HG02970 (cell line): ENCODE results near the gene BFSP2.

Experiments used
- ATAC-seq: cut with Tn5 transposase; IDR thresholded peaks from one replicate; pipeline ENCODE4 v1.9.1; 2021; ENCODE audit warnings: mild to moderate bottlenecking, moderate library complexity, moderate number of reproducible peaks; ENCODE audit not compliant: unreplicated experiment, low FRiP score

The BFSP2 gene, protein sequence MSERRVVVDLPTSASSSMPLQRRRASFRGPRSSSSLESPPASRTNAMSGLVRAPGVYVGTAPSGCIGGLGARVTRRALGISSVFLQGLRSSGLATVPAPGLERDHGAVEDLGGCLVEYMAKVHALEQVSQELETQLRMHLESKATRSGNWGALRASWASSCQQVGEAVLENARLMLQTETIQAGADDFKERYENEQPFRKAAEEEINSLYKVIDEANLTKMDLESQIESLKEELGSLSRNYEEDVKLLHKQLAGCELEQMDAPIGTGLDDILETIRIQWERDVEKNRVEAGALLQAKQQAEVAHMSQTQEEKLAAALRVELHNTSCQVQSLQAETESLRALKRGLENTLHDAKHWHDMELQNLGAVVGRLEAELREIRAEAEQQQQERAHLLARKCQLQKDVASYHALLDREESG

GRCh38 chr3:133400006-133400515, at the start of gene BFSP2:
Gene BFSP2 (plus strand): TSS chr3:133400056. CDS start chr3:133400084, 28 bp downstream.
- no peak for ATAC-seq

DNA sequence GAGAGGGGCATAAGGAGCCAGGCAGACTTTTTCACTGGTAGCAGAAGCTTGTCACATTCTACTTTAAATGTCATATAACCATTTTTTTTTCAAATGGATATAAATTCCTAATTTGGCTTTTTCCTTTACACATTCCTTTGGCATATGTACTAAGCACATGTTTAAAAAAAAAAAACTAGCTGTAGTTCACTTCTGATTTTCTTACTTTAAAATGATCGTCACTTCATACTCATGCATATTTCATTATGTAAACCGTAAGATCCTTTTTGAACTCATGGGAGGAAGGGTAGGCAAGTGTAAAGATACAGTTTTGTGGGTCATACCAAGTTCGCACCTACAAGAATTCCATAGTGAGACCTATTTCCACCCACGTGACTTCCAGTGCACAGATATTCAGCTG, 45.1 kb upstream of the BFSP2 start:
- no peak for ATAC-seq

- ATAC-seq: no peak
Measured at GRCh38 chr3:133360476-133360875, 39.4 kb upstream of the BFSP2 start.

DNA sequence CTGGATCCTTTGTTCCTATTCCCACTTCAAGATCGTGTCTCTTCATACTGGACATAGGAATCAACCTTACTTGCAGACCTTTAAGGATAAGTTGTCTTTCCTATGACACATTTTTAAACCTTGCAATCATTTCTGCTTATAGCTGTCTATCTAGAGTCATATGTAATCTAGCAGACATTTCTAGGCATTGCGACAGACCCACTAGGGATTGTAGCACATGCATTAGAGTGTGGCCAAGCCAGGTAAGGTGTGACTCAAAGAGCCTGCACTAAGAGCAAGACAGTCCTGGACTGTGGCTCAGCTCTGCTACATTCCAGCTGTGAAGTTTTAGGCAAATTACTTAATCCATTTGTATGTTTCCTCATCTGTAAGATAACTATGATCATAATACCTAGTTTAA, 38.8 kb upstream of the BFSP2 start:
- no peak for ATAC-seq

DNA sequence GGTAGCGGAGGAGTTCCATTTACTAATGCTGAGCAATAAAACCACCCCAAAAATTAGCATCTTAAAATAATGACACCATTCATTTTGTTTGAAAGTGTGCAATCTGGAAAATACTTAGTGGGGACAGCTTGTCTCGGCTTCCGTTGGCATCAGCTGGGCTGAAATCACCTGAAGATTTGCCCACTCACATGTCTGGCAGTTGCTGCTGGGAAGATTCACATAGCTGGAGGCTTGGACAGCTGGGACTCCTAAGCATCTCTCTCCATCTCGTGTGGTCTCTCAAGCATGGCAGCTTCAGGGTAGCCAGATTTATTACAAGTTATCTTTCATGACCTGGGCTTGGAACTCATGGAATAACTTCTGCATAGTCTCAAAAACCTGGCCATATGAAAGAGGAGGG, 38.4 kb upstream of the BFSP2 start:
- ATAC-seq: no peak

DNA sequence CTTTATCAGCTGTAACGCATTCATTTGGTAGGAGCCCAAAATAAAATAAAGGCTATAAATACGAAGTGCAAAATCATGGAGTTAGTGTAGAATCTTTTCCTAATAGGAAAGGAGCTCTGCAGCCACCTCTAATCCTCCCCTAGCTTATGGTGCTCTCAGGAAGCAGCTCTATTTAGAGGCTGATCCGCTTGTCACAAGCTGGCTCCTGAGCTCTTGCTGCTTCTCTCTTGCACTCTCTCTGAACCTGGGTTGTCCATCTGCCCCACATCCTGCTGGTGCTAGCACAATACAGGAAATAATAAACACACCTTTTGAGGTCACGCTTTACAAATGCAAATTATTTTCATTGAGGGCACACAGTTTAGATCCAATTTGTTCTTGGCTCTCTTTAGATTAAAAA, 37.3 kb upstream of the BFSP2 start:
- ATAC-seq: no peak

DNA sequence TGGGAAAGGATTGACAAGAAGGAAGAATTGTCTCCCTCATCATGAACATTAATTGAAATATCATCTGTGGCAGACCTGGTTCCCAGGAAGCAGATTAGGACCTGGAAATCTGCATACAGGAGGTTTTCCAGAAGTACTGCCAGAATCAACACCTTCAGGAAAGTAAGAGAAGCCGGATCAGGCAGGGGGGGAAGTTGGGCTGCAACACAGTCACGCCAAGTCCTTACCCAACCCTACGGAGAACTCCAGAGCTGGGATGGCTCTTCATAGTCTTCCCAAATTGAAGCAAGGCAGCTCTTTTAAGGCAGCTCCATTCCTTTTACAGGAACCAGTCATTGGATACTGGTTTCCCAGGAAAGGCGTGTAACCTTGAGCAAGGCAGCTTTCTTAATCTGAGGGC, 35.2 kb upstream of the BFSP2 start:
- no peak for ATAC-seq

GRCh38 chr3:133366921-133367320, 32.9 kb upstream of the BFSP2 start:
- ATAC-seq: no peak

GRCh38 chr3:133367403-133367802, 32.5 kb upstream of the BFSP2 start:
- no peak for ATAC-seq

DNA sequence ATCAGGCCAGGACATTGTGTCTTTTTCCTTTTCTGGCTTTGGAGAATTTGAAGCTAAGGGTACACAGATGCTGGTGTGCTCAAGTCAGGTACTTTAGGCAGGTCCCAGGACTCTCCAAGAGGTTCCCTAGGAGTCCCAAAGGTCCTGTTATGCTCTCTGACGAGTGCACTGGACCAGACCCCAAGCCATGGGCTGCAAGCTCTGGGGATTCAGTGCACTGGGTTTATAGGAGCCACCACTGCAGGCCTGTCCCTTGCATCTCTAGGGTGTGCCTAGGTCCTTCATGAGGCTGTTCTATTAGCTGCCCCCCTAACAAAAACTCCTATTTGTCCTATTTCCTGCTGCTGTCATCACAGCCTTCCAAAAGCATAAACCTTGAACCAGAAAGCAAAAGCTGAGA, 31.9 kb upstream of the BFSP2 start:
- no peak for ATAC-seq

DNA sequence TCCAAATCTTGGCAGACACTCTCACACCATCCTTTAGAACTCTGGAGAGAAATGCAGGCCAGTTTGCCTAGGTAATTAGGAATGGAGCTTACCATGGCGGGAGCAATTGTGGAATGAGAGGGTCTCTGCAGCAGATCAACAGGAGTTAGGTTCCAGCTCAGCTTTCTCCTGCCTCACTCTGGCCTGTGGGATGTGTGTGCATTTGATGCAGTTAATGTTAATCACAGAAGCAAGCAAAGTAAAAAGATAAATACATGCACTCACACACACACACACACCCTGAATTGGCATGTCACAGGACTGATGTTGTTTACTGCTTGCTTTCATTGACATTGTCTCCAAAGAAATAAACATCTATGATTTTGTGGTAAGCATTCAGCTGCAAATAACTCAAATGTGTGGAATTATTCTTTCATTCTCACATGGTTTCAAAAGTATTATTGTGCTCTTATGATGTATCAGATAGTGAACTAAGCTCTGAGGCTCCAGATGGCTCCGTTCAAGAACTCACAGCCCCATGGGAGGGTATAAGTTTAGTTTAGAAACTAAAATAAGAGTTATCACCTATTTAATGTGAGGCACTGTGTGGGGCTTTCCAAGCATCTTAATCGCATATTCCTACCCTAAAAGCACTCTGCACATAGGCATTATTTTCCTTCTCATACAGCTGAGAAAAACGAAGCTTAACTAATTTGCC, 31.3 kb upstream of the BFSP2 start:
- no peak for ATAC-seq

DNA sequence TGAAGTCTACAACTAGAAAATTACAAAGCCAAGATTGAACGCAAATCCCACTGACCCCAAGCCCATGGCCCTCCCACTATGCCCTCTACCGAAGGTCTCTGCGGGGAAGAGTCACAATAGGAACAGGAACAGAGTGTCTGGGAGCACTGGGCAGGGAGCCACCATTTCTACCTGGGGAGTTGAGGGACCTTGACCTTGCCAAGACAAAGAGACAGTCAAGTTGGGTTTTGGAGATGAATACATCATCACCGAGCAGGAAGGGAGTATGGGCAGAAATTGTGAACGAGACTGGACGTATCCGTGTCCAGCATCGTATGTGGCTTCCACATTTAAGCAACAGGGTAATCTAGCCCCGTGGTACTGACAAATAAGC, 30.8 kb upstream of the BFSP2 start:
- ATAC-seq: no peak

- no peak for ATAC-seq
Measured at GRCh38 chr3:133371181-133371580, 28.7 kb upstream of the BFSP2 start.

- ATAC-seq: no peak
Measured at GRCh38 chr3:133371676-133372075, 28.2 kb upstream of the BFSP2 start.

DNA sequence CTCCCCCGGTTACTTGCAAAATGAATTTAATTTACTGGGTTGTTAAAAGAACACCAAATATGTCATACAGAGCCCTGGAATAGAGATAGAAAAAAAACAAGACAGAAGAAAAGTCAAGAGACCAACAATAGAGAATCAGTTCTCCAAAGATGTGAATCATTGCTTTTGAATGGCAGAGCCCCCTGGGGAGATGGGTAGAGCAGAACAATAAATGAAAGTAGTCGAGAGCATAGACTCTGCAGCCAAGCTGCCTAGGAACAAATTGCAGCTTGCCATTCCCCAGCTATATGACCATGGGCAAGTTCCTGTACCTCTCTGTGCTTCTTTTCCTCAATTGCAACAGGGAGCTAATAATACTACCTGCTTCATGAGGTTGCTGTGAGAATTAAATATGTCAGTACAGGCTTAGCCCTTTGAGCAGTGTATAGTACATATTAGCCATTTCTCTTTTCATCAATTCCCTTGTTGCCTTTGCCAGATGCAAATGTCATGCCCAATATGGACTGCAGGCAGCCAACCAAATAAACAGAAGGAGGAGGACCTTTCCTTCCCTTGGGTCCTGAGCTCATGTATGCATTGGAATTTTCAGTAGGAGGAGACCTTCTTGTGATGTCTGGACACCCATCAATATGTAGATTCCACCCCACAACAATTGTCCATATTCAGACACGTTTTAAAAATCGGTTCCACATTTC, 25.0 kb upstream of the BFSP2 start:
- ATAC-seq: no peak

DNA sequence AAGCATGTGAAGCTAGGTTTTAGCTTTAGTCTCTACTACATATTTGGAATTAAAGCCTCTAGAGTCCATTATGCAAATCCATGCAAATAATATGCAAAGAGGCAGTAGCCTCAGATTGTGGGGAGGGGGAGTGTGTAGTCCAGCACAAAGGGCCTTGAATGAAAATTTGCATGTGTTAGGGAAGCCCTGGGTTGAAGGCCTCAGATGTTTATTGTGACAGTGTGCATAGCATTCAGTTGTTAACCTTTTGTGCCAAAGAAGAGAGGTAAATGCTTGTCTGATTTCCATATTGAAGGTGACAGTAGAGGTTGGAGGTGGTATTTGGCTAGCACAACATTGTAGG, 24.5 kb upstream of the BFSP2 start:
- no peak for ATAC-seq

GRCh38 chr3:133376810-133377209, 23.0 kb upstream of the BFSP2 start:
- ATAC-seq: no peak

- ATAC-seq: no peak
Measured at GRCh38 chr3:133377396-133377795, 22.5 kb upstream of the BFSP2 start.

DNA sequence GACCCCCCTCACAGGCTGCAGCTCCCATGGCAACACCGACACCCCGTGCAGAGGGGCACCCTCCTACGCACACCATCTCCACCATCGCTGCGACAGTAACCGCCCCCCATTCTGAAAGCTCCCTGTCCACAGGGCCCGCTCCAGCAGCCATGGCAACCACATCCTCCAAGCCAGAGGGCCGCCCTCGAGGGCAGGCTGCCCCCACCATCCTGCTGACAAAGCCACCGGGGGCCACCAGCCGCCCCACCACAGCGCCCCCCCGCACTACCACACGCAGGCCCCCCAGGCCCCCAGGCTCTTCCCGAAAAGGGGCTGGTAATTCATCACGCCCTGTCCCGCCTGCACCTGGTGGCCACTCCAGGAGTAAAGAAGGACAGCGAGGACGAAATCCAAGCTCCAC, 19.9 kb upstream of the BFSP2 start:
- ATAC-seq: no peak

DNA sequence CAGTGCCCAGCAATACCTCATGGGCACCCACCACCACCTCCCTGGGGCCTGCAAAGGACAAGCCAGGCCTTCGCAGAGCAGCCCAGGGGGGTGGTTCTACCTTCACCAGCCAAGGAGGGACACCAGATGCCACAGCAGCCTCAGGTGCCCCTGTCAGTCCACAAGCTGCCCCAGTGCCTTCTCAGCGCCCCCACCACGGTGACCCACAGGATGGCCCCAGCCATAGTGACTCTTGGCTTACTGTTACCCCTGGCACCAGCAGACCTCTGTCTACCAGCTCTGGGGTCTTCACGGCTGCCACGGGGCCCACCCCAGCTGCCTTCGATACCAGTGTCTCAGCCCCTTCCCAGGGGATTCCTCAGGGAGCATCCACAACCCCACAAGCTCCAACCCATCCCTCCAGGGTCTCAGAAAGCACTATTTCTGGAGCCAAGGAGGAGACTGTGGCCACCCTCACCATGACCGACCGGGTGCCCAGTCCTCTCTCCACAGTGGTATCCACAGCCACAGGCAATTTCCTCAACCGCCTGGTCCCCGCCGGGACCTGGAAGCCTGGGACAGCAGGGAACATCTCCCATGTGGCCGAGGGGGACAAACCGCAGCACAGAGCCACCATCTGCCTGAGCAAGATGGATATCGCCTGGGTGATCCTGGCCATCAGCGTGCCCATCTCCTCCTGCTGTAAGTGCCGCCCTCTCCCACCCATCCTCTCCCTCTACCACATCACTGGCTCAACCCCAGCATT, 19.2 kb upstream of the BFSP2 start:
- no peak for ATAC-seq
